Stimulated activated CD8-positive, alpha-beta memory T cell treated with anti-CD3 and anti-CD28 coated beads, Interleukin-2, amount 100 ng/mL, for 1 hour (primary cell): ENCODE measurements around the gene LRRC17.

ENCODE experiments used
- DNase-seq, 2 donors: peaks; one replicate each; pipeline ENCODE4 v3.0.0-alpha.2; 2020; ENCODE audit warnings: low read depth in 2 of 2

The LRRC17 gene

GRCh38 chr7:102985176-102985783, 72.5 kb downstream of the LRRC17 start:
- DNase-seq, result no peak

DNA sequence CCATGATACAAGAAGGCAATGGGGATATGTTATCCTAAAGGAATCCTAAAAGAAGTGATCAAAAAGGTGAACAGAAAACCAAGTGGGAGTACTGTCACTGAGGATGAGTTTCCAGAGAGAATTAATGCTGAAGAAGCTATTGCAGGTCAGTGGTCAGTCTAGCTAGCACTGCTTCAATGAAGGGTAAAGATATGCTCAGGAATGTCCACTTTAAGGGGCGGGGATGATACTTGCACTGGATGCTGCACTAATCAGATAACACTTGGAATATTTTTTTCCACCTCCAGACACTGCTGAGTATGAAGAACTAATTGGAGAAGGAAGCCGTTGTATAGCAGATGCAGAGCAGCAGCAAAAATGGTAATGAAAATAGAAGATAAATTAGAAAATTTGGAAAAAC, 75.3 kb downstream of the LRRC17 start:
- DNase-seq, result no peak

- no peak for DNase-seq
Measured at GRCh38 chr7:102988631-102989560, 76.1 kb downstream of the LRRC17 start.

- DNase-seq, result no peak
Measured at GRCh38 chr7:102990642-102991041, 77.8 kb downstream of the LRRC17 start.

DNA sequence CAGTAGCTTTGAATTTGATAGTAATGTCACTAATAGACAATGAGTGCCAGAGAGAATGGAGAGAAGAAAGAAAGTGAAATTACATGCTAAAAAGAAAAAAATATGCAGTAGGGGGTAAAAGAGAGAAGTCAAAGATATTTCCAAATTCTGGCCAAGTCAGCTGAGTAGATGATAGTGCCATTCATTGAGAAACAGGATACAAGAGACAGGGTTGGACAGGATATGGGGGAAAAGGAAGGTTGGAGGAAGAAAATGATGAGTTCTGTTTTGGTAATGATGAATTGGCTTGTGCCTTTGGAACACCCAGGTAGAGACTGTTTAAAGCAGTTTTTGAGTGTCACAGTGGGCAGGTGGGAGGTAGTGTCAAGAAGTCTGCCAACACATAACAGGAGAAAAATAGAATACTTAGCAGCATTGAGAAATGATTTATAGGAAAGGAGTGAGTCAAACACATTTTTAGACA, 78.3 kb downstream of the LRRC17 start:
- DNase-seq, result no peak

DNA sequence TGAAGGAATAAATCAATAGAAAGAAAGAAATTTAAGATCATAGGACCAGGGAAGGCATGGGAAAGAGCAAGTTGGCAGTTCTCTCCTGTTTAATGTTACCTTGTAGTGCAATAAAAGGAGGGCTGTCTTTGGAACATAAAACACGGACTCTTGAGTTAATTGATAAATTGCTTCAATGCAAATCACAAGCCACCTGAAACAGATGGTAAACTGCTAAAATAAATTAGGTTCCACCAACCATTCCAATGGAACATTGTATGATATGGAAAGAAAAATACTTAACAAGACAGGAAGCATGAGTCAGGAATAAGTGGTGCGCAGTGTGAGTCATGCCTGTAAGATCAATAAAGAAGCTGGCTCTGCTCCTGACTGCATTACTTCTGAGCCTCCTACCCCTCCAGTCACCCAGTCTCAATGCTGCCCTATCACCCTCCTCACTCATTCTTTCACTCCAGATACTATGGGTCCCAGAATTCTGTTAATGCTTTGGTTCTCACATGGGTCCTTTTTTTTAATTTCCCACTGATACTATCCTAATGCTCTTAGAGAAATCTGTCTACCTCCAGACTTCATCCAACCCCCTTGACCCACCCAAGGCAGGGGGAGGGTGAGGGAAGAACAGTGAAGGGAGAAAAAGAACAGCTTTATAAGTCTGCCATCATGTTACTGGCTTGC, 78.9 kb downstream of the LRRC17 start:
- no peak for DNase-seq

GRCh38 chr7:102992509-102992937, 79.7 kb downstream of the LRRC17 start:
- DNase-seq, result no peak

DNA sequence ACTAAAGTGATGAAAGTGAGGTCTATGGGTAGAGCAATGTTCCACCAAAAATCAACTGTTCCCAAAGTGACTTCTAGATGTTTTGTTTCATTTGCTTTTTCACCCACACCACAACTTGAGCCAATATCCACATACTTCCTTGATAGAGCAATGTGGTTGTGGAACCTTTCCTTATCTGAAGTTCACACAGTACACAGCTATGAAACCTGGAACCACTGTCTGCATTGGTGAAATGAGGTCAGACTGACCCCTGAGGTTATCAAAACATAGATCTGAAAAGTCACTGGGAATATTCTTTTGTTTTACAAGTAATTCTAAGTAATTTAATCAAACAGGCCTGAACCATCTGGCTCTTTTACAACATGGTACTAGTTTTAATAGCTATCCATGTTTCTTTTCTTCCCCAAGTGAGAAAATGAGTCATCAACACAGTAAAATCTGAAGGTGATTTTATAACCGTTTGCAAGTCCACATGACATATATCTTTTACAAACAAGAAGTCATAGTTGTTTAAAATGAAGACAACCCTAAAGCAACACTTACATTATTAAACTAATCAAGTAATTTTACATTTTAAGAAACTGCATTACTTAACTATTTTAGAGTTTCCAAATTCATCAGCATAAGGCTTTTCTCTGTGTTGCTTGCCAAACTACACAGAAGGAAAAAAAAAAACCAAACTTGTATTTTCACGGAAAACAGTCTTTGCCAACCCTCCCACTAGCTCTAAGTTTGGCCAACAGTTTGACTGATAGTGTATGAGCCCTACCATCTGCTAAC, 80.3 kb downstream of the LRRC17 start:
- DNase-seq, result no peak

- no peak for DNase-seq
Measured at GRCh38 chr7:102993718-102994029, 80.9 kb downstream of the LRRC17 start.

- no peak for DNase-seq
Measured at GRCh38 chr7:102994567-102994966, 81.8 kb downstream of the LRRC17 start.
